ENCODE measurements around the gene GSTM1.

GSTM1 gene

GRCh38 chr1:109644670-109645069 lies 42.9 kb upstream of the GSTM1 start:
- Histone ChIP-seq H3K27me3 (ENCODE audit: control insufficient read depth in 1 of 2, insufficient read depth in 1 of 2, low read length in 2 of 2) (no peaks in the 10 kb centered on the region), H2AFZ (ENCODE audit: low read depth, low read length) (no peak overlapping the region), H3K4ac (ENCODE audit: low read depth in 1 of 2, low read length in 2 of 2) (no peak overlapping the region), H3K4me1 (ENCODE audit: control insufficient read depth, insufficient read depth, low read depth, low read length) (peaks cover 6% of the 10 kb centered on the region), H2BK12ac (ENCODE audit: low read length in 2 of 2) (no peak overlapping the region), H2AK5ac (ENCODE audit: low read length, severe bottlenecking) (no peak overlapping the region), H3K9me3 (ENCODE audit: control insufficient read depth, low read length) (no peaks in the 10 kb centered on the region), H3K18ac (ENCODE audit: low read depth in 1 of 2, low read length in 2 of 2) (no peak overlapping the region), H3K79me1 (replicated peaks; ENCODE audit: low read length, poor library complexity, severe bottlenecking) (no peaks in the 10 kb centered on the region), H2BK15ac (ENCODE audit: low read depth, poor library complexity, severe bottlenecking) (no peak overlapping the region), H3K14ac (ENCODE audit: low read length in 2 of 2) (no peak overlapping the region), H3K23ac (ENCODE audit: low read length in 2 of 2) (no peak overlapping the region), H4K8ac (ENCODE audit: low read length) (no peak overlapping the region), H3K36me3 (ENCODE audit: control insufficient read depth in 1 of 2, insufficient read depth in 2 of 2, low read depth in 1 of 2, low read length in 2 of 2) (no peaks in the 10 kb centered on the region), H3K27ac (ENCODE audit: low read length, poor library complexity, severe bottlenecking) (no peak overlapping the region), H3K9ac (ENCODE audit: low read length) (no peak overlapping the region), H3K4me2 (ENCODE audit: low read length, poor library complexity, severe bottlenecking) (no peak overlapping the region), H3K4me3 (ENCODE audit: insufficient read depth in 1 of 2, low read depth in 1 of 2, low read length in 2 of 2) (no peak overlapping the region), H2BK120ac (ENCODE audit: low read depth, low read length) (no peak overlapping the region), H4K91ac (ENCODE audit: low read length) (no peak overlapping the region), H2BK5ac (ENCODE audit: low read depth, low read length, poor library complexity, severe bottlenecking) (no peak overlapping the region)
- 82% methylated on average over 9 of the region's 10 CpGs for WGBS
- DNase-seq: peak; percentile 64

DNA sequence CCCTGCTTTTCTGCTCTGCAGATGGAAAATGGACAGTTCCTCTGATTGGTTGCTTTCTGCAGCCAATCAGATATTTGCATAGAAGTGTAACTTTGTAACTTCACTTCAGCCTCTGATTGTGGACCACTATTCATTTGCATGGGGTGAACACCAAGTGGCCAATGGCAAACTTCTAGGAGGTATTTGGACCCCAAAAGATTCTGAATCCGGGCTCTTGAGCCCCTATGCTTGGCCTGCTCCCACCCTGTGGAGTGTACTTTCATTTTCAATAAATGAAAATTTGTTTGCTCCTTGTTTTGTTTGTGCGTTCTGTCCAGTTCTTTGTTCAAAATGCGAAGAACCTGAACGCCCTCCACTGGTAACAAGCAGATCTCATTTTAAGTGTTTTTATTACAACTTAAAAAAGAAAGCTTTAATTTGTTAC lies 38.1 kb upstream of the GSTM1 start:
- peak; percentile 22 for DNase-seq
- Histone ChIP-seq H2BK5ac (ENCODE audit: low read depth, low read length, poor library complexity, severe bottlenecking) (no peak overlapping the region), H3K27me3 (ENCODE audit: control insufficient read depth in 1 of 2, insufficient read depth in 1 of 2, low read length in 2 of 2) (peaks cover 12% of the 10 kb centered on the region in 2 experiments), H3K4me2 (ENCODE audit: low read length, poor library complexity, severe bottlenecking) (no peak overlapping the region), H3K9ac (ENCODE audit: low read length) (peak overlapping the region; percentile 77), H3K4ac (ENCODE audit: low read depth in 1 of 2, low read length in 2 of 2) (no peak overlapping the region), H3K36me3 (ENCODE audit: control insufficient read depth in 1 of 2, insufficient read depth in 2 of 2, low read depth in 1 of 2, low read length in 2 of 2) (no peaks in the 10 kb centered on the region), H3K4me1 (ENCODE audit: control insufficient read depth, insufficient read depth, low read depth, low read length) (peaks cover 1% of the 10 kb centered on the region), H2AK5ac (ENCODE audit: low read length, severe bottlenecking) (no peak overlapping the region), H2AFZ (ENCODE audit: low read depth, low read length) (no peak overlapping the region), H2BK15ac (ENCODE audit: low read depth, poor library complexity, severe bottlenecking) (no peak overlapping the region), H4K8ac (ENCODE audit: low read length) (no peak overlapping the region), H4K91ac (ENCODE audit: low read length) (no peak overlapping the region), H3K27ac (ENCODE audit: low read length, poor library complexity, severe bottlenecking) (no peak overlapping the region), H2BK12ac (ENCODE audit: low read length in 2 of 2) (no peak overlapping the region), H2BK120ac (ENCODE audit: low read depth, low read length) (no peak overlapping the region), H3K14ac (ENCODE audit: low read length in 2 of 2) (no peak overlapping the region), H3K79me1 (replicated peaks; ENCODE audit: low read length, poor library complexity, severe bottlenecking) (no peaks in the 10 kb centered on the region), H3K9me3 (ENCODE audit: control insufficient read depth, low read length) (no peaks in the 10 kb centered on the region), H3K18ac (ENCODE audit: low read depth in 1 of 2, low read length in 2 of 2) (no peak overlapping the region), H3K23ac (ENCODE audit: low read length in 2 of 2) (no peak overlapping the region), H3K4me3 (ENCODE audit: insufficient read depth in 1 of 2, low read depth in 1 of 2, low read length in 2 of 2) (peak overlapping the region in 1 of 2 experiments; percentile 75)
- 47% methylated on average over 1 of the region's 4 CpGs for WGBS

DNA sequence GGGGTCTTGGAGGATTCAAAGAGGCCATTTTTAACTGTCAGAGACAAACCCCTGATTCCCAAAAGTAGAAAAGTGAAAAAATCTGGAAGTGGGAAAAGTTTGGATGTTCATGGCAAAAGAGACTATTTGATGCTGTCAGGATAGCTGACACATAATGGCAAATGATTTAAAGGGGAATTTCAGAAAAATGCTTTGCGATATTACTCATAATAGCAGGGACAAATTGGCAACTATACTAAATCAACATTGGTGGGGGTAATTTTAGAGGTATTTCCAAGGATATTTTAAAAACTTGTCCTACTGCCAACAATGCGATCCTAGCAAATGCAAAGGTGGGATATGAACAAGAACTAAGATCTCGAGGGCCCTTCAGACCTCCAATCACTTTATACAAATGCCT lies 37.0 kb upstream of the GSTM1 start:
- H2BK15ac ChIP-seq (ENCODE audit: low read depth, poor library complexity, severe bottlenecking): no peak overlapping the region
- no peak overlapping the region for H2BK12ac ChIP-seq (ENCODE audit: low read length in 2 of 2)
- H3K14ac ChIP-seq (ENCODE audit: low read length in 2 of 2): no peak overlapping the region
- H4K91ac ChIP-seq (ENCODE audit: low read length): no peak overlapping the region
- no peak overlapping the region for H2BK120ac ChIP-seq (ENCODE audit: low read depth, low read length)
- H3K4me2 ChIP-seq (ENCODE audit: low read length, poor library complexity, severe bottlenecking): no peak overlapping the region
- H3K9ac ChIP-seq (ENCODE audit: low read length): peak overlapping the region; percentile 9
- WGBS: 100% methylated on average over 1 of the region's 3 CpGs
- H2BK5ac ChIP-seq (ENCODE audit: low read depth, low read length, poor library complexity, severe bottlenecking): no peak overlapping the region
- no peak overlapping the region for H3K23ac ChIP-seq (ENCODE audit: low read length in 2 of 2)
- H3K4me3 ChIP-seq (ENCODE audit: insufficient read depth in 1 of 2, low read depth in 1 of 2, low read length in 2 of 2): no peak overlapping the region
- H3K79me1 ChIP-seq (replicated peaks; ENCODE audit: low read length, poor library complexity, severe bottlenecking): no peaks in the 10 kb centered on the region
- H4K8ac ChIP-seq (ENCODE audit: low read length): no peak overlapping the region
- peaks cover 6% of the 10 kb centered on the region for H3K4me1 ChIP-seq (ENCODE audit: control insufficient read depth, insufficient read depth, low read depth, low read length)
- no peak overlapping the region for H2AFZ ChIP-seq (ENCODE audit: low read depth, low read length)
- no peaks in the 10 kb centered on the region for H3K36me3 ChIP-seq (ENCODE audit: control insufficient read depth in 1 of 2, insufficient read depth in 2 of 2, low read depth in 1 of 2, low read length in 2 of 2)
- no peak overlapping the region for H3K27ac ChIP-seq (ENCODE audit: low read length, poor library complexity, severe bottlenecking)
- H3K4ac ChIP-seq (ENCODE audit: low read depth in 1 of 2, low read length in 2 of 2): no peak overlapping the region
- H3K27me3 ChIP-seq (ENCODE audit: control insufficient read depth in 1 of 2, insufficient read depth in 1 of 2, low read length in 2 of 2): peaks cover 12% of the 10 kb centered on the region in 2 experiments
- no peak for DNase-seq
- no peak overlapping the region for H2AK5ac ChIP-seq (ENCODE audit: low read length, severe bottlenecking)
- no peak overlapping the region for H3K18ac ChIP-seq (ENCODE audit: low read depth in 1 of 2, low read length in 2 of 2)
- H3K9me3 ChIP-seq (ENCODE audit: control insufficient read depth, low read length): no peaks in the 10 kb centered on the region

- Histone ChIP-seq H2AK5ac (ENCODE audit: low read length, severe bottlenecking) (no peak overlapping the region), H3K4me1 (ENCODE audit: control insufficient read depth, insufficient read depth, low read depth, low read length) (peaks cover 14% of the 10 kb centered on the region), H3K23ac (ENCODE audit: low read length in 2 of 2) (no peak overlapping the region), H4K8ac (ENCODE audit: low read length) (no peak overlapping the region), H3K4me3 (ENCODE audit: insufficient read depth in 1 of 2, low read depth in 1 of 2, low read length in 2 of 2) (no peak overlapping the region), H3K4me2 (ENCODE audit: low read length, poor library complexity, severe bottlenecking) (no peak overlapping the region), H4K91ac (ENCODE audit: low read length) (no peak overlapping the region), H3K36me3 (ENCODE audit: control insufficient read depth in 1 of 2, insufficient read depth in 2 of 2, low read depth in 1 of 2, low read length in 2 of 2) (no peaks in the 10 kb centered on the region), H3K9ac (ENCODE audit: low read length) (no peak overlapping the region), H2AFZ (ENCODE audit: low read depth, low read length) (no peak overlapping the region), H3K18ac (ENCODE audit: low read depth in 1 of 2, low read length in 2 of 2) (no peak overlapping the region), H2BK5ac (ENCODE audit: low read depth, low read length, poor library complexity, severe bottlenecking) (no peak overlapping the region), H3K27me3 (ENCODE audit: control insufficient read depth in 1 of 2, insufficient read depth in 1 of 2, low read length in 2 of 2) (peaks cover 12% of the 10 kb centered on the region in 2 experiments), H3K9me3 (ENCODE audit: control insufficient read depth, low read length) (no peaks in the 10 kb centered on the region), H3K4ac (ENCODE audit: low read depth in 1 of 2, low read length in 2 of 2) (no peak overlapping the region), H2BK15ac (ENCODE audit: low read depth, poor library complexity, severe bottlenecking) (no peak overlapping the region), H2BK120ac (ENCODE audit: low read depth, low read length) (no peak overlapping the region), H3K27ac (ENCODE audit: low read length, poor library complexity, severe bottlenecking) (no peak overlapping the region), H2BK12ac (ENCODE audit: low read length in 2 of 2) (no peak overlapping the region), H3K79me1 (replicated peaks; ENCODE audit: low read length, poor library complexity, severe bottlenecking) (no peaks in the 10 kb centered on the region), H3K14ac (ENCODE audit: low read length in 2 of 2) (no peak overlapping the region)
- DNase-seq: no peak
- WGBS: 75% methylated on average over 2 of the region's 2 CpGs
These were observed 35.2 kb upstream of the GSTM1 start for GRCh38 chr1:109652402-109652801.

All from mesenchymal stem cell (in vitro differentiated cells and primary cell).